HepG2 (cell line): ENCODE measurements around the gene ZNF585A. TPM values are rescaled to one million over a fixed set of nuclear protein-coding genes. Genes with fewer than 3 reads are reported as not detected.
A peak's percentile ranks its signal among the peaks of the same experiment; 100 is the strongest.

Source experiments
- ATAC-seq: fragments of 200-7000 bp; cut with Tn5 transposase; 3 replicates; pipeline ENCODE4 v1.9.1; 2020; ENCODE audit warnings: mild to moderate bottlenecking, moderate library complexity
- BruUV-seq: library from RNA; stranded (reverse); fragments of 400-500 nt; replicated peaks from 2 replicates; lab custom pipeline; 2021; lab: Mats Ljungman, UMichigan
- CTCF ChIA-PET: fragments of 300-600 bp; formaldehyde crosslinking; extraction: SDS; loops from one replicate; lab custom pipeline; 2021; ENCODE audit warnings: low total read pairs, inconsistent platforms, low intra/inter-chr PET ratio; lab: Yijun Ruan, JAX
- POLR2A ChIA-PET: fragments of 350-600 bp; sonication (Branson Sonifier 250); formaldehyde crosslinking; loops from one replicate; lab custom pipeline; 2020; ENCODE audit warnings: antibody characterized with exemption, inconsistent platforms; lab: Yijun Ruan, JAX
- DNase-seq: peaks from one replicate; pipeline ENCODE4 v3.0.0-alpha.2; 2015; ENCODE audit warnings: low spot score
- FAIRE-seq: peaks from 3 replicates; lab custom pipeline; 2011; peaks lifted over from hg19 to GRCh38; lab: Jason Lieb, UNC
- H2AFZ ChIP-seq: one replicate; pipeline ENCODE4 v1.6.1; 2011; ENCODE audit warnings: low read length, inconsistent platforms
- H3K27ac ChIP-seq: fragments of 300-600 bp; 3 replicates; pipeline ENCODE4 v1.8.0; 2011; ENCODE audit warnings: mixed run types, mild to moderate bottlenecking, mixed read lengths, low read length, inconsistent platforms; ENCODE audit not compliant: insufficient read depth; ENCODE audit errors: extremely low read length
- H3K27me3 ChIP-seq, 2 experiments: fragments of 200-600 bp in 1 of 2; 2 replicates in 1 of 2; 3 replicates in 1 of 2; pipeline versions ENCODE4 v1.6.0 to v1.8.0; 2011; ENCODE audit warnings: low read length in 2 of 2, mild to moderate bottlenecking in 2 of 2, moderate library complexity in 2 of 2, inconsistent platforms in 1 of 2; ENCODE audit not compliant: insufficient read depth in 2 of 2, control insufficient read depth in 1 of 2
- H3K36me3 ChIP-seq, 2 experiments: fragments of 200-600 bp in 1 of 2; replicated peaks in 1 of 2; 2 replicates in 1 of 2; 3 replicates in 1 of 2; pipeline versions ENCODE4 v1.5.1 to v1.8.0; 2011; ENCODE audit warnings: low read length in 2 of 2, inconsistent platforms in 1 of 2; ENCODE audit not compliant: insufficient read depth in 2 of 2, control insufficient read depth in 1 of 2
- H3K4me1 ChIP-seq: 2 replicates; pipeline ENCODE4 v1.5.1; 2012; ENCODE audit warnings: low read length, inconsistent platforms; ENCODE audit not compliant: insufficient read depth
- H3K4me2 ChIP-seq: 2 replicates; pipeline ENCODE4 v1.6.0; 2011; ENCODE audit warnings: low read depth, low read length, inconsistent platforms
- H3K4me3 ChIP-seq, 3 experiments: fragments of 200-600 bp in 1 of 3; sonication (generic), shearing (Covaris generic) in 1 of 3; replicated peaks in 1 of 3; 2 replicates each; pipeline ENCODE4 v1.5.1; 2011 to 2016; ENCODE audit warnings: low read length in 3 of 3, inconsistent platforms in 2 of 3, low read depth in 2 of 3, mild to moderate bottlenecking in 2 of 3, control low read depth in 1 of 3, mixed read lengths in 1 of 3; ENCODE audit not compliant: insufficient read depth in 1 of 3
- H3K79me2 ChIP-seq: one replicate; pipeline ENCODE4 v1.6.1; 2011; ENCODE audit warnings: low read length, inconsistent platforms; ENCODE audit not compliant: insufficient read depth
- H3K9ac ChIP-seq: 2 replicates; pipeline ENCODE4 v1.6.0; 2011; ENCODE audit warnings: mild to moderate bottlenecking, low read depth, low read length, inconsistent platforms; ENCODE audit not compliant: insufficient read depth
- H3K9me3 ChIP-seq: 2 replicates; pipeline ENCODE4 v1.5.1; 2012; ENCODE audit warnings: mild to moderate bottlenecking, low read length
- H4K20me1 ChIP-seq: 2 replicates; pipeline ENCODE4 v1.6.0; 2011; ENCODE audit warnings: inconsistent platforms, mild to moderate bottlenecking, low read length, moderate library complexity; ENCODE audit not compliant: insufficient read depth
- BRCA1 ChIP-seq: sonication (generic); formaldehyde crosslinking; IDR thresholded peaks from 2 replicates; pipeline ENCODE4 v1.4.0; 2020; ENCODE audit warnings: missing genetic modification reagents
- EEA1 ChIP-seq: sonication (generic); formaldehyde crosslinking; IDR thresholded peaks from 2 replicates; pipeline ENCODE4 v1.5.1; 2020; ENCODE audit warnings: mild to moderate bottlenecking, missing genetic modification reagents, borderline replicate concordance
- KAT7 ChIP-seq: IDR thresholded peaks from 2 replicates; pipeline ENCODE4 v1.6.1; 2018; ENCODE audit warnings: borderline replicate concordance, missing compliant biosample characterization
- KDM6A ChIP-seq: IDR thresholded peaks from 2 replicates; pipeline ENCODE4 v1.6.1; 2016; ENCODE audit warnings: low read depth
- MAFF ChIP-seq: IDR thresholded peaks from 2 replicates; pipeline ENCODE4 v1.6.1; 2011; ENCODE audit warnings: low read depth, low read length, improper control_type of control experiment
- PATZ1 ChIP-seq: sonication (generic); formaldehyde crosslinking; IDR thresholded peaks from 2 replicates; pipeline ENCODE4 v1.4.0; 2020; ENCODE audit warnings: missing genetic modification reagents
- PAX8 ChIP-seq: sonication (generic); formaldehyde crosslinking; IDR thresholded peaks from 2 replicates; pipeline ENCODE4 v1.8.0; 2022; ENCODE audit warnings: mild to moderate bottlenecking, missing genetic modification reagents, borderline replicate concordance
- RARG ChIP-seq: sonication (generic); formaldehyde crosslinking; IDR thresholded peaks from 2 replicates; pipeline ENCODE4 v1.4.0; 2020; ENCODE audit warnings: low read depth, mild to moderate bottlenecking, missing genetic modification reagents
- RFX3 ChIP-seq: IDR thresholded peaks from 2 replicates; pipeline ENCODE4 v1.6.1; 2016; ENCODE audit warnings: missing biosample characterization, missing genetic modification reagents
- ZXDC ChIP-seq: sonication (generic); formaldehyde crosslinking; IDR thresholded peaks from 2 replicates; pipeline ENCODE4 v1.5.0; 2020; ENCODE audit warnings: mild to moderate bottlenecking, missing genetic modification reagents
- WGBS: methylation state at CpG from one replicate; pipeline ENCODE4 v1.1.6; 2017; ENCODE audit warnings: low lambda C conversion rate; 5-methylcytosine and 5-hydroxymethylcytosine counted together
- in situ Hi-C: cut with HindIII; loops from 2 replicates; pipeline ENCODE4 v1.10.0; 2017; ENCODE audit warnings: low pct_unique_long_range_greater_than_20kb; ENCODE audit not compliant: extremely low pct_ligation_motif_present
- intact Hi-C: fragments of 100-400 bp; cut with micrococcal nuclease; formaldehyde crosslinking; loops from one replicate; pipeline ENCODE4 v1.10.0; 2022; ENCODE audit not compliant: unreplicated experiment
- polyA plus RNA-seq, 8 experiments: library from polyadenylated mRNA; depleted of rRNA in 3 of 8; stranded (reverse) in 7 of 8; unstranded in 1 of 8; fragments of >200 nt; fragmentation: Illumina TruSeq in 4 of 8; extraction: Trizol in 4 of 8; gene quantifications; 2 replicates each; pipeline versions ENCODE4 v1.2.1 to v1.2.3, GENCODE V29; 2011 to 2016; ENCODE audit warnings: low read depth in 4 of 8, missing spikeins in 1 of 8, mixed read lengths in 1 of 8; ENCODE audit not compliant: insufficient read depth in 1 of 8
- total RNA-seq, 5 experiments: library from RNA; depleted of rRNA; stranded (reverse); fragments of >200 nt; fragmentation: Illumina TruSeq; extraction: Trizol; gene quantifications; 2 replicates each; pipeline ENCODE4 v1.2.3, GENCODE V29; 2016; ENCODE audit warnings: low read depth in 1 of 5
- TF ChIP-seq, protein P1 (sequence below): sonication (generic); formaldehyde crosslinking; IDR thresholded peaks from 2 replicates; pipeline ENCODE4 v1.4.0; 2020; ENCODE audit warnings: missing genetic modification reagents
- TF ChIP-seq, protein P2 (sequence below): sonication (generic); formaldehyde crosslinking; IDR thresholded peaks from 2 replicates; pipeline ENCODE4 v1.4.0; 2020; ENCODE audit warnings: missing genetic modification reagents, borderline replicate concordance

The ZNF585A gene
- total and polyA plus RNA-seq, 2 of the 13 experiments (the other 11 are each of a cell fraction or from before 2014, with no cell fraction given), result 7.1 to 8.5 TPM

GRCh38 chr19:37217775-37218591 is 45.5 kb upstream of the ZNF585A start, which contains the start of gene ZNF383 (continued):
- TF ChIP-seq EEA1 (CRISPR knock-in tag), result no peak
- TF ChIP-seq BRCA1 (CRISPR knock-in tag), result no peak
- TF ChIP-seq KDM6A (CRISPR knock-in tag), result no peak
- TF ChIP-seq MAFF, result no peak

DNA sequence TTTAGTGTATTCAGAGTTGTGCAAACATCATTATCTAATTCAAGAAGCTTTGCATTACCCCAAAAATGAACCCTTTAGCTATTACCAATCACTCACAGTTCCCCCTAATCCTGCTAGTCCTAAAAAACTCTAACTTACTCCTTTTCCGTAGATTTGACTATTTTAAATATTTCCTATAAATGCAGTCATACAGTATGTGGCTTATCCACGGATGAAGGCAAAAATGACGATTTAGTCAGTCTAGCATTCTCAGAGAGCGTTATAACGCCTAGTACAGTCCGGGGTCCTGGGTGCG is 44.9 kb upstream of the ZNF585A start:
- Histone ChIP-seq H3K27ac (peak overlapping the region; percentile 89), H3K9me3 (no peaks in the 10 kb centered on the region), H3K79me2 (peaks cover 8% of the 10 kb centered on the region), H3K4me1 (peaks cover 12% of the 10 kb centered on the region), H3K36me3 (no peaks in the 10 kb centered on the region; a peak in 1 of 5 replicates), H3K4me2 (peak overlapping the region; percentile 76), H4K20me1 (no peaks in the 10 kb centered on the region), H3K27me3 (peaks cover 0 to 4% of the 10 kb centered on the region in 2 experiments; a peak in 1 of 5 replicates), H2AFZ (peak overlapping the region; percentile 97), H3K4me3 (peak overlapping the region; percentile 85 to 96 (median 88)), H3K9ac (peak overlapping the region; percentile 95)
- DNase-seq (no peak), ATAC-seq (no peak), FAIRE-seq (no peak)
- ChIA-PET CTCF (no interaction called here), POLR2A (interaction anchor here (0.6 to 2.0 kb wide), 19 partner anchors 9 to 839 kb away, joined by 3 to 11 read pairs (median 4); partner anchors contain the start of genes ZNF345, ZNF382, ZNF420 and ZNF527)
- intact Hi-C loops, result loop anchor here (1.0 to 10.0 kb wide), 3 partner anchors 45 to 1163 kb away; partner anchors contain the start of genes THAP8, WDR62, ZNF420 and ZNF585A
- BruUV-seq, result TSS peak; percentile 91
- in situ Hi-C loops, result no loop called here
- under 1% methylated on average over 7 of the region's 7 CpGs for WGBS
- 0 out of 2 replicates have a peak, but pooled peaks have one; percentile 8 for TF ChIP-seq RFX3
- peak; percentile 59; the same call in 1 of the 2 replicates for TF ChIP-seq RARG (CRISPR knock-in tag)
- TF ChIP-seq PAX8, result 0 out of 2 replicates have a peak, but pooled peaks have one; percentile 2
- TF ChIP-seq ZXDC (CRISPR knock-in tag), result no peak
- TF ChIP-seq, protein P1, sequence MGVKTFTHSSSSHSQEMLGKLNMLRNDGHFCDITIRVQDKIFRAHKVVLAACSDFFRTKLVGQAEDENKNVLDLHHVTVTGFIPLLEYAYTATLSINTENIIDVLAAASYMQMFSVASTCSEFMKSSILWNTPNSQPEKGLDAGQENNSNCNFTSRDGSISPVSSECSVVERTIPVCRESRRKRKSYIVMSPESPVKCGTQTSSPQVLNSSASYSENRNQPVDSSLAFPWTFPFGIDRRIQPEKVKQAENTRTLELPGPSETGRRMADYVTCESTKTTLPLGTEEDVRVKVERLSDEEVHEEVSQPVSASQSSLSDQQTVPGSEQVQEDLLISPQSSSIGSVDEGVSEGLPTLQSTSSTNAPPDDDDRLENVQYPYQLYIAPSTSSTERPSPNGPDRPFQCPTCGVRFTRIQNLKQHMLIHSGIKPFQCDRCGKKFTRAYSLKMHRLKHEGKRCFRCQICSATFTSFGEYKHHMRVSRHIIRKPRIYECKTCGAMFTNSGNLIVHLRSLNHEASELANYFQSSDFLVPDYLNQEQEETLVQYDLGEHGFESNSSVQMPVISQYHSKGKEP (CRISPR knock-in tag), result 0 out of 2 replicates have a peak, but pooled peaks have one; percentile 31
- TF ChIP-seq, protein P2, sequence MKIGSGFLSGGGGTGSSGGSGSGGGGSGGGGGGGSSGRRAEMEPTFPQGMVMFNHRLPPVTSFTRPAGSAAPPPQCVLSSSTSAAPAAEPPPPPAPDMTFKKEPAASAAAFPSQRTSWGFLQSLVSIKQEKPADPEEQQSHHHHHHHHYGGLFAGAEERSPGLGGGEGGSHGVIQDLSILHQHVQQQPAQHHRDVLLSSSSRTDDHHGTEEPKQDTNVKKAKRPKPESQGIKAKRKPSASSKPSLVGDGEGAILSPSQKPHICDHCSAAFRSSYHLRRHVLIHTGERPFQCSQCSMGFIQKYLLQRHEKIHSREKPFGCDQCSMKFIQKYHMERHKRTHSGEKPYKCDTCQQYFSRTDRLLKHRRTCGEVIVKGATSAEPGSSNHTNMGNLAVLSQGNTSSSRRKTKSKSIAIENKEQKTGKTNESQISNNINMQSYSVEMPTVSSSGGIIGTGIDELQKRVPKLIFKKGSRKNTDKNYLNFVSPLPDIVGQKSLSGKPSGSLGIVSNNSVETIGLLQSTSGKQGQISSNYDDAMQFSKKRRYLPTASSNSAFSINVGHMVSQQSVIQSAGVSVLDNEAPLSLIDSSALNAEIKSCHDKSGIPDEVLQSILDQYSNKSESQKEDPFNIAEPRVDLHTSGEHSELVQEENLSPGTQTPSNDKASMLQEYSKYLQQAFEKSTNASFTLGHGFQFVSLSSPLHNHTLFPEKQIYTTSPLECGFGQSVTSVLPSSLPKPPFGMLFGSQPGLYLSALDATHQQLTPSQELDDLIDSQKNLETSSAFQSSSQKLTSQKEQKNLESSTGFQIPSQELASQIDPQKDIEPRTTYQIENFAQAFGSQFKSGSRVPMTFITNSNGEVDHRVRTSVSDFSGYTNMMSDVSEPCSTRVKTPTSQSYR (CRISPR knock-in tag), result 0 out of 2 replicates have a peak, but pooled peaks have one; percentile 29
- no peak for TF ChIP-seq KAT7 (CRISPR knock-in tag)
- peak; percentile 10; the same call in 1 of the 2 replicates for TF ChIP-seq PATZ1 (CRISPR knock-in tag)
